GM12874 (cell line): ENCODE results near the gene CFAP92.

Experiments
- CTCF ChIP-seq: IDR thresholded peaks from 2 replicates; pipeline ENCODE4 v1.5.1; 2011; ENCODE audit warnings: low read depth, mild to moderate bottlenecking, control low read depth, low read length, moderate library complexity; ENCODE audit not compliant: insufficient read depth

Gene CFAP92

GRCh38 chr3:128949158-128949557 lies 44.7 kb downstream of the CFAP92 start:
- no peak for TF ChIP-seq CTCF

- no peak for TF ChIP-seq CTCF
Observed at GRCh38 chr3:128946411-128946810, 47.5 kb downstream of the CFAP92 start.

- no peak for TF ChIP-seq CTCF
Observed at GRCh38 chr3:128945878-128946175, 48.0 kb downstream of the CFAP92 start.

GRCh38 chr3:128945041-128945877 lies 48.6 kb downstream of the CFAP92 start:
- no peak for TF ChIP-seq CTCF

- TF ChIP-seq CTCF: no peak
Observed at GRCh38 chr3:128942161-128942952, 51.5 kb downstream of the CFAP92 start.

GRCh38 chr3:128940252-128940651 lies 53.6 kb downstream of the CFAP92 start:
- TF ChIP-seq CTCF: no peak

GRCh38 chr3:128936341-128936740 lies 57.5 kb downstream of the CFAP92 start:
- TF ChIP-seq CTCF: no peak
